DND-41 (cell line): Measurements from ENCODE around the gene P2RX5.

Experiments used
- ATAC-seq: fragments of 200-7000 bp; cut with Tn5 transposase; 3 replicates; pipeline ENCODE4 v1.9.1; 2021; ENCODE audit warnings: low read depth; ENCODE audit not compliant: insufficient read depth
- DNase-seq: peaks from one replicate; pipeline ENCODE4 v3.0.0-alpha.2; 2020
- H2AFZ ChIP-seq: 2 replicates; pipeline ENCODE4 v1.6.0; 2012; ENCODE audit warnings: low read depth, low read length
- H3K27ac ChIP-seq: 2 replicates; pipeline ENCODE4 v1.5.1; 2012; ENCODE audit warnings: low read length, inconsistent platforms
- H3K27me3 ChIP-seq: fragments of 200-600 bp; sonication (generic); 2 replicates; pipeline ENCODE4 v1.6.0; 2012; ENCODE audit warnings: low read length, mild to moderate bottlenecking, inconsistent platforms; ENCODE audit not compliant: insufficient read depth, poor library complexity
- H3K36me3 ChIP-seq: 2 replicates; pipeline ENCODE4 v1.5.1; 2012; ENCODE audit warnings: low read length, inconsistent platforms; ENCODE audit not compliant: insufficient read depth
- H3K4me1 ChIP-seq: 2 replicates; pipeline ENCODE4 v1.5.1; 2012; ENCODE audit warnings: mild to moderate bottlenecking, low read length; ENCODE audit not compliant: insufficient read depth
- H3K4me2 ChIP-seq: 2 replicates; pipeline ENCODE4 v1.6.0; 2012; ENCODE audit warnings: mild to moderate bottlenecking, moderate library complexity, low read length, inconsistent platforms; ENCODE audit not compliant: insufficient read depth
- H3K4me3 ChIP-seq, 2 experiments: fragments of 200-600 bp in 1 of 2; shearing (Covaris generic) in 1 of 2; 2 replicates each; pipeline ENCODE4 v1.5.1; 2012 to 2016; ENCODE audit warnings: inconsistent platforms in 2 of 2, low read length in 2 of 2, mild to moderate bottlenecking in 2 of 2, low read depth in 1 of 2, moderate library complexity in 1 of 2
- H3K79me2 ChIP-seq: 2 replicates; pipeline ENCODE4 v1.6.0; 2012; ENCODE audit warnings: low read length, inconsistent platforms; ENCODE audit not compliant: insufficient read depth
- H3K9ac ChIP-seq: 2 replicates; pipeline ENCODE4 v1.6.0; 2012; ENCODE audit warnings: low read depth, mild to moderate bottlenecking, inconsistent platforms, low read length, moderate library complexity
- H3K9me3 ChIP-seq: 2 replicates; pipeline ENCODE4 v1.5.1; 2012; ENCODE audit warnings: low read length, moderate library complexity, mild to moderate bottlenecking, inconsistent platforms; ENCODE audit not compliant: insufficient read depth, severe bottlenecking
- H4K20me1 ChIP-seq: 2 replicates; pipeline ENCODE4 v1.6.0; 2012; ENCODE audit warnings: low read length; ENCODE audit not compliant: insufficient read depth
- EZH2 ChIP-seq: IDR thresholded peaks from 3 replicates; pipeline ENCODE4 v1.6.1; 2012; ENCODE audit warnings: borderline replicate concordance, low read depth, mild to moderate bottlenecking, moderate library complexity, low read length, inconsistent platforms; ENCODE audit not compliant: severe bottlenecking
- TF ChIP-seq, protein P1 (sequence below): IDR thresholded peaks from 2 replicates; pipeline ENCODE4 v1.5.1; 2012; ENCODE audit warnings: borderline replicate concordance, low read length, moderate library complexity, mild to moderate bottlenecking; ENCODE audit not compliant: poor library complexity, severe bottlenecking; ENCODE audit errors: extremely low read depth

The P2RX5 gene

DNA sequence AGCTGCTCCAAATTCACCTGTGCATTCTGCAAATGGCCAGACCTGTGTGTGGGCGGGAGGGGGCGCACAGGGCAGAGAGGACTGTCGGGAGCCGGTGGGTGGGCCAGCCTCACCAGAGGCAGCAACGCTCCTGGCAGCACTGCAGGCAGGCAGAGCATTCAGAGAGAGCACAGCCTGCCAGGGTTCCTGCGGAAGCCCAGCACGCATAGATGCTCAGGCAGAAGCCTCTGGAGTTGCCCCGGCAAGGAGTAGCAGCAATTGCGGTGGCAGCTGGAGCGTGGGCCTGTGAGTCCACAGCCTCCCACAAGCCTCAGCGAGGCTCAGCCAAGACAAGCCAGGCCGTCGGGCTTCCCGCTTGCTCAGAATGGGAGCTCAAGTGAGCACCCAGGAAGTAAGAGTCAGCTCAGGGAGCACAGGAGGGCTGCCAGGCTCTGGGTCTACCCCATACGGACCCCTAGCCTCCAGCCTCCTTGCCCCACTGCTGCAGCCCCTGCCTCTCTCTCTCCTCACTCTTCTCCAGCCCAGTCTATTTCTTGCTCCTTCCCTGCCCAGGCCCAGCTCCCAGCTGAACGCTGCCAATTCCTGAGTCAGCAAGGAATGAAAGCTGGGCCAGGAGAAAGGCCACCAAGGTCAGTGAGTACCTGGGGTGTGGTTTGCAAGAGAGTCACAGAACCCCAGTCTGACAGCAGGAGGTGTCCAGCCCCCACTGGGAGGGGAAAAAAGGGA lies 17.7 kb downstream of the P2RX5 start:
- no peaks in the 10 kb centered on the region; the same call in 1 of the 2 replicates for H4K20me1 ChIP-seq
- no peak overlapping the region for H3K27ac ChIP-seq
- TF ChIP-seq, protein P1, sequence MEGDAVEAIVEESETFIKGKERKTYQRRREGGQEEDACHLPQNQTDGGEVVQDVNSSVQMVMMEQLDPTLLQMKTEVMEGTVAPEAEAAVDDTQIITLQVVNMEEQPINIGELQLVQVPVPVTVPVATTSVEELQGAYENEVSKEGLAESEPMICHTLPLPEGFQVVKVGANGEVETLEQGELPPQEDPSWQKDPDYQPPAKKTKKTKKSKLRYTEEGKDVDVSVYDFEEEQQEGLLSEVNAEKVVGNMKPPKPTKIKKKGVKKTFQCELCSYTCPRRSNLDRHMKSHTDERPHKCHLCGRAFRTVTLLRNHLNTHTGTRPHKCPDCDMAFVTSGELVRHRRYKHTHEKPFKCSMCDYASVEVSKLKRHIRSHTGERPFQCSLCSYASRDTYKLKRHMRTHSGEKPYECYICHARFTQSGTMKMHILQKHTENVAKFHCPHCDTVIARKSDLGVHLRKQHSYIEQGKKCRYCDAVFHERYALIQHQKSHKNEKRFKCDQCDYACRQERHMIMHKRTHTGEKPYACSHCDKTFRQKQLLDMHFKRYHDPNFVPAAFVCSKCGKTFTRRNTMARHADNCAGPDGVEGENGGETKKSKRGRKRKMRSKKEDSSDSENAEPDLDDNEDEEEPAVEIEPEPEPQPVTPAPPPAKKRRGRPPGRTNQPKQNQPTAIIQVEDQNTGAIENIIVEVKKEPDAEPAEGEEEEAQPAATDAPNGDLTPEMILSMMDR = no peak
- TF ChIP-seq EZH2 = no peak
- H2AFZ ChIP-seq = no peak overlapping the region
- H3K4me1 ChIP-seq = no peaks in the 10 kb centered on the region
- no peak overlapping the region for H3K4me3 ChIP-seq
- H3K9ac ChIP-seq = no peak overlapping the region
- no peaks in the 10 kb centered on the region for H3K9me3 ChIP-seq
- H3K36me3 ChIP-seq = no peaks in the 10 kb centered on the region
- no peak for ATAC-seq
- no peaks in the 10 kb centered on the region for H3K27me3 ChIP-seq
- H3K79me2 ChIP-seq = no peaks in the 10 kb centered on the region
- no peak overlapping the region for H3K4me2 ChIP-seq
- no peak for DNase-seq

DNA sequence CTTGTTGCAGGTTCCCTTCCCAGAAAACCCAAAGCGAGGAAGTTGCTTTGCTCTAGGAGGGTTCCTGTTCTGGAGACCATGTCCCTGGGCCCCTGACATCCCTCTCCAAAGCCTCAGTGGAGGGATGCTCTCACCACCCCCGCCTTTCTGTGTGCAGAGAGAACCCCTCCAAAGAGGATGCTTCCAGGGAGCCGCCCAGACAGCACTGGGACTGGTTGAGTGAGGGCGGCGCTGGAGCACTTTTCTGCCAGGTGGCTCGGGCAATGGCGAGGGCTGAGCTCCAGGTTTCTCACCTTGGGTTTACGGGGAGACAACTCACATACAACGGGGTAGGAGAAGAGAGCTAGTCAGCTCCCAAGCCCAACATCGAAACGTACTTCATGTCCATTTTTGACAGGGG lies 20.1 kb downstream of the P2RX5 start:
- H3K36me3 ChIP-seq = no peaks in the 10 kb centered on the region
- no peak overlapping the region for H3K9ac ChIP-seq
- no peaks in the 10 kb centered on the region; the same call in 1 of the 2 replicates for H4K20me1 ChIP-seq
- no peaks in the 10 kb centered on the region for H3K4me1 ChIP-seq
- H3K27ac ChIP-seq = no peak overlapping the region
- no peak overlapping the region for H3K4me3 ChIP-seq
- TF ChIP-seq, protein P1 = no peak
- TF ChIP-seq EZH2 = no peak
- ATAC-seq (no peak), DNase-seq (no peak)
- no peak overlapping the region for H3K4me2 ChIP-seq
- no peaks in the 10 kb centered on the region for H3K27me3 ChIP-seq
- no peak overlapping the region for H2AFZ ChIP-seq
- H3K79me2 ChIP-seq = no peaks in the 10 kb centered on the region
- no peaks in the 10 kb centered on the region for H3K9me3 ChIP-seq

- H3K79me2 ChIP-seq = peaks cover 27% of the 10 kb centered on the region
- no peaks in the 10 kb centered on the region for H3K9me3 ChIP-seq
- no peak overlapping the region for H3K4me3 ChIP-seq
- H3K4me1 ChIP-seq = peaks cover 18% of the 10 kb centered on the region
- no peak overlapping the region for H3K27ac ChIP-seq
- H3K36me3 ChIP-seq = peaks cover 5% of the 10 kb centered on the region
- H4K20me1 ChIP-seq = peaks cover 8% of the 10 kb centered on the region
- no peak for DNase-seq
- H3K4me2 ChIP-seq = no peak overlapping the region
- no peak overlapping the region for H3K9ac ChIP-seq
- no peak for ATAC-seq
- H2AFZ ChIP-seq = no peak overlapping the region
- H3K27me3 ChIP-seq = no peaks in the 10 kb centered on the region
- no peak for TF ChIP-seq EZH2
- TF ChIP-seq, protein P1 = no peak
Measured at GRCh38 chr17:3672571-3672970, 23.4 kb downstream of the P2RX5 start.

DNA sequence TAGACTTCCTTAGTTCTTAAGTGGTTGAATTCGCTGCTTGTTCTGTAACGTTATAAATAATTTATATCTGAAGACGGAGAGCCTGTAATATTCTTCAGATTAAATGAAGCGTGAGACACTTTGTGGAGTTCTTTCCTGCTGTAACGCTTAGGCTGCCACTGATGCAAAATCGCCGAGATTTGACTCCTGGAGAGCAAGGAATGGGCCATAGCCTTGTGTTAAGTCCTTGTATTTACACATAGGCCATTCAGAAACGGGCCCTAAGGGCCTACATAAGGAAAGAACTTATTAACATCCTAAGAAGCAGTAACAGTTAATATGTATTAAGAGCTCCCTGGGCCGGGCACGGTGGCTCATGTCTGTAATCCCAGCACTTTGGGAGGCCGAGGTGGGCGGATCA lies 26.4 kb downstream of the P2RX5 start:
- no peak for TF ChIP-seq EZH2
- TF ChIP-seq, protein P1 = no peak
- Histone ChIP-seq H3K79me2 (peaks cover 30% of the 10 kb centered on the region), H3K9me3 (no peaks in the 10 kb centered on the region), H2AFZ (no peak overlapping the region), H3K27ac (peak overlapping the region; percentile 92), H3K9ac (peak overlapping the region; percentile 95), H3K4me2 (peak overlapping the region; percentile 98), H4K20me1 (peaks cover 14% of the 10 kb centered on the region), H3K27me3 (no peaks in the 10 kb centered on the region), H3K4me3 (peak overlapping the region; percentile 95 to 97), H3K4me1 (peaks cover 30% of the 10 kb centered on the region), H3K36me3 (peaks cover 8% of the 10 kb centered on the region)
- DNase-seq = no peak
- ATAC-seq = no peak
